ENCODE data around the gene NRN1.

Gene NRN1, protein sequence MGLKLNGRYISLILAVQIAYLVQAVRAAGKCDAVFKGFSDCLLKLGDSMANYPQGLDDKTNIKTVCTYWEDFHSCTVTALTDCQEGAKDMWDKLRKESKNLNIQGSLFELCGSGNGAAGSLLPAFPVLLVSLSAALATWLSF

DNA sequence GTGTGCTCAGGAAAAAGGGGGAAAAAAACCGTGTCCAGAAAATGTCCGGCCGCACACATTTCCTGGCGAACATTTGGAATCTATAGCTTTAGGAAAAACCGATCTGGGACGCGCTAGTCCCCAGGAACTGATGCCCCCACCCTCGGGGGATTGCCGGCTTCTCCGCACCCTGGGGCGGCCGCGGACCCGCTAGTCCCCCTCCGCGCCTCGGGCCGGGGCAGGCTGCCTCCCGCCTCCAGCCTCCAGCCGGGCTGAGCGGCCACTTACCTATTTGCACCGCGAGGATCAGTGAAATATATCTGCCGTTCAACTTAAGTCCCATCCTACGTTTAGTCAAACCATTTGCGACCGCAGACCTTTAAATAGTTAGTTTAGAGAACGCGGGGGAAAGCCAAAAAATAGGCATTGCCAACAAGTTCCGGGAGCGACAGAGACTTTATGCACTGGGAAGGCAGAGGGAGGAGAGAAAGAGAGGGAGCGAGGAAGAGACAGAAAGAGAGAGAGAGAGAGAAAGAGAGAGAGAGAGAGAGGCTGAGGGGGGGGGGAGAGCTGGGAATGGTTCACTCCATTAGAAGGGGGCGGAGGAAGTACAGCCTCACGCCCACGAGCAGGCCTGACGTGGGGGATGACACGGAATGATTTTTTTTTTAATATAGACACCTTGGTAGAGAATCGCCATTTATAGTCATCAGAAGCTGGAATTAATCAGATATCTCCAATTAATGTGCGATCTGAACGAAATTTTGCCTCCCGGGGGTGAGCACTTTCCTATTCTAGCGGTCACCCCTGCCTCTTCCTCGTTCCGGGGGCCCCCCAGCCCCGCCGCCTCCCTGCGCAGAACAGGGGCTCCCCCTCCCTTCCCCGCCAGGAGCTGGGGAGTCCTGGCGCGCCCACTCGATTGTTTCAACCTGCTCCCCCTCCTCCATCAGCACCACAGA, at the start of gene NRN1:
Gene NRN1, minus strand, starts transcription at position 498 of the 938 bp plus-strand sequence. Its CDS starts 176 bp downstream, at position 322.
- Histone ChIP-seq H3K9me3 (no peaks in the 10 kb centered on the region), H3K27ac (no peak within 1 kb of the TSS), H3K36me3 (no peaks in the 10 kb centered on the region)

DNA sequence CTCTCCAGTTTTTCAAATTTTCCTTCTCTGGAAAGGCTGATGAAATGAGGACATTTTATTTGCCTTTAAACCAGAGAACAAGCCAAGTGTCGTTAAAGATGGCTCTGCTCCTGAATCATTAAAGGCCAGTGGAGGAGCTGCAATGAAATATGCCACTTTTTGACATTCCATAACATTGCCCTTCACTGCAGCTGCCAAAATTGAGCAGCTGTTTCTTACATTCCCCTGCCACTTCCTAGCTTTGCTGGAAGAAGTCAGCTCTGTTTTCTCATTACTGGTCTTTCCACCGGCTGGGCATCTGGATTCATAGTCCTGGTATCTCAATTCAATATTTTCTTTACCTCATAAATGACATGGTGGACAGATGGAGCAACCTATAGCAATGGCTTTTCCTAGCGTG, 45.5 kb upstream of the NRN1 start:
- Histone ChIP-seq H3K4me3 (ENCODE audit: low read depth in 1 of 2, low read length in 1 of 2) (no peak overlapping the region), H3K36me3 (no peaks in the 10 kb centered on the region), H3K27me3 (peaks cover 82% of the 10 kb centered on the region), H3K9me3 (no peaks in the 10 kb centered on the region), H3K4me1 (ENCODE audit: control insufficient read depth in 1 of 2, insufficient read depth in 1 of 2, low read depth in 1 of 2, low read length in 1 of 2) (no peaks in the 10 kb centered on the region), H3K27ac (no peak overlapping the region)
- TF ChIP-seq, protein P1, sequence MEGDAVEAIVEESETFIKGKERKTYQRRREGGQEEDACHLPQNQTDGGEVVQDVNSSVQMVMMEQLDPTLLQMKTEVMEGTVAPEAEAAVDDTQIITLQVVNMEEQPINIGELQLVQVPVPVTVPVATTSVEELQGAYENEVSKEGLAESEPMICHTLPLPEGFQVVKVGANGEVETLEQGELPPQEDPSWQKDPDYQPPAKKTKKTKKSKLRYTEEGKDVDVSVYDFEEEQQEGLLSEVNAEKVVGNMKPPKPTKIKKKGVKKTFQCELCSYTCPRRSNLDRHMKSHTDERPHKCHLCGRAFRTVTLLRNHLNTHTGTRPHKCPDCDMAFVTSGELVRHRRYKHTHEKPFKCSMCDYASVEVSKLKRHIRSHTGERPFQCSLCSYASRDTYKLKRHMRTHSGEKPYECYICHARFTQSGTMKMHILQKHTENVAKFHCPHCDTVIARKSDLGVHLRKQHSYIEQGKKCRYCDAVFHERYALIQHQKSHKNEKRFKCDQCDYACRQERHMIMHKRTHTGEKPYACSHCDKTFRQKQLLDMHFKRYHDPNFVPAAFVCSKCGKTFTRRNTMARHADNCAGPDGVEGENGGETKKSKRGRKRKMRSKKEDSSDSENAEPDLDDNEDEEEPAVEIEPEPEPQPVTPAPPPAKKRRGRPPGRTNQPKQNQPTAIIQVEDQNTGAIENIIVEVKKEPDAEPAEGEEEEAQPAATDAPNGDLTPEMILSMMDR (IDR thresholded peaks at IDR 0.05) = no peak

More for the DNA sequence above, at the start of gene NRN1:
- peaks cover 100% of the 10 kb centered on the region for H3K27me3 ChIP-seq
- peaks cover 60 to 69% of the 10 kb centered on the region in 2 experiments for H3K4me1 ChIP-seq (ENCODE audit: control insufficient read depth in 1 of 2, insufficient read depth in 1 of 2, low read depth in 1 of 2, low read length in 1 of 2)
- TF ChIP-seq, protein P1 (IDR thresholded peaks at IDR 0.05) = no peak
- H3K4me3 ChIP-seq (ENCODE audit: low read depth in 1 of 2, low read length in 1 of 2) = peak within 1 kb of the TSS; percentile 60 to 73

DNA sequence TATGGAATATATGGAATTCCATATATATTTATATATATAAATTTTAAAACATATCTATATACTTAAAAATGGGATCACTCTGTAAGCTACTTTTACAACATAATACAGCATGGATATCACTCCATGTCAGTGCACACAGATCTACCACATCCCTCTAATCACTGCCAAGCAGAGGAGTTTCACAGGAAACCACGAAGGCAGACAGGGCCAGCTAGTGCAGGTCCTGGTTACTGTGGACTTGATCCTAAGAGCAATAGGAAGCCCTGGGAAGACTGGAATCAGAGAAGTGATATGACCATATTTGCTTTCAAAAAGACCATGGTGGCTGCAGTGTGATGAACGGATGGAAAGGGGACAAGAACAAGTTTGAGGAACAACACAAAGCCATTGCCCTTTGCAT, 40.0 kb upstream of the NRN1 start:
- H3K27me3 ChIP-seq = peaks cover 70% of the 10 kb centered on the region
- H3K9me3 ChIP-seq = no peaks in the 10 kb centered on the region
- no peaks in the 10 kb centered on the region for H3K4me1 ChIP-seq (ENCODE audit: control insufficient read depth in 1 of 2, insufficient read depth in 1 of 2, low read depth in 1 of 2, low read length in 1 of 2)
- no peak overlapping the region for H3K27ac ChIP-seq
- TF ChIP-seq, protein P1 (IDR thresholded peaks at IDR 0.05) = no peak
- H3K4me3 ChIP-seq (ENCODE audit: low read depth in 1 of 2, low read length in 1 of 2) = no peak overlapping the region
- H3K36me3 ChIP-seq = no peaks in the 10 kb centered on the region

DNA sequence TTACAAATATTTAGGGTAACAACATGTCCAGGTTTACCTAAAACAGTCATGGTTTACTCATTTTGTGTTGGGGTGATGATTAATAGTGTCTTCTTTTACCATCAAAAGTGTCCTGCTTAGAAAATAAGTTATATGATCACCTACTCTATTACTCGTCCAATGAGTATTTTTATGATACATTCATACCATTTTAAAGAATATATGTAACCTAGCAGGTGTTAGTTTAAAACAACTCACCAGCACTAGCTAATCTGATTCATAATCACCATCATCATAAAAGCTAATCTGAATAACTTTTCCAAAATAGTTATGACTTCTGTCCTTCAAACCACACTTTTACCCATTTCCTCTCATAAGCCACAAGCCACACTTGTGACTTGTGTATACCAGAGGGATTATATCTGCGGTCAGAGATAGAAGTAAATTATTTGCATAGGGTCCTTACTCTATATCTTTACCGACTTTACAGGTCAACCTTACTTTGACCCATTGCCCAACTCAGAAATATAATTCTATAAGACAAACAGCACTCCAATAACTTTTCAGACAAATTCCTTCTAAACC, 33.3 kb upstream of the NRN1 start:
- TF ChIP-seq, protein P1 (IDR thresholded peaks at IDR 0.05) = no peak
- no peaks in the 10 kb centered on the region for H3K36me3 ChIP-seq
- H3K4me3 ChIP-seq (ENCODE audit: low read depth in 1 of 2, low read length in 1 of 2) = no peak overlapping the region
- H3K9me3 ChIP-seq = no peaks in the 10 kb centered on the region
- no peak overlapping the region for H3K27ac ChIP-seq
- H3K4me1 ChIP-seq (ENCODE audit: control insufficient read depth in 1 of 2, insufficient read depth in 1 of 2, low read depth in 1 of 2, low read length in 1 of 2) = no peaks in the 10 kb centered on the region
- peaks cover 70% of the 10 kb centered on the region for H3K27me3 ChIP-seq

DNA sequence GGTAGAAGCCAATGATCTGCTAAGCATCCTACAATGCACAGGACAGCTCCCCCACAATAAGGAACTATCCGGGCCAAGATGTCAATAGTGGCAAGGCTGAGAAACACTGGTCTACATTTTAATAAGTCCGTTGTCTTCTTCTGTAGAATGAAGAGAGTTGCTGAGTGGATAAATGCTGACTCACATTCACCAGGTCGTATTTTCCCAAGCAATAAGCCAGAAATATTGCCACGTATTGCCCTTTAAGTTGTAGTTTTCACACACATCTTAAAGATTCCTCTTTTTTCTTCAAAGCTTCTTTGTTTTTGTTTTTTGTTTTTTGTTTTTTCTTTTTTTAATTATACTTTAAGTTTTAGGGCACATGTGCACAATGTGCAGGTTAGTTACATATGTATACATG, 30.5 kb upstream of the NRN1 start:
- TF ChIP-seq, protein P1 (IDR thresholded peaks at IDR 0.05) = no peak
- H3K4me3 ChIP-seq (ENCODE audit: low read depth in 1 of 2, low read length in 1 of 2) = no peak overlapping the region

More for the DNA sequence above, 30.5 kb upstream of the NRN1 start:
- Histone ChIP-seq H3K36me3 (no peaks in the 10 kb centered on the region), H3K27me3 (peaks cover 52% of the 10 kb centered on the region), H3K9me3 (no peaks in the 10 kb centered on the region), H3K4me1 (ENCODE audit: control insufficient read depth in 1 of 2, insufficient read depth in 1 of 2, low read depth in 1 of 2, low read length in 1 of 2) (no peaks in the 10 kb centered on the region), H3K27ac (no peak overlapping the region)
